Measurements from ENCODE around the gene OR11H7. TPM values are rescaled to one million over a fixed set of nuclear protein-coding genes. Genes with fewer than 3 reads are reported as not detected.

OR11H7 gene
- total and polyA plus RNA-seq, 10 donors, result not detected

DNA sequence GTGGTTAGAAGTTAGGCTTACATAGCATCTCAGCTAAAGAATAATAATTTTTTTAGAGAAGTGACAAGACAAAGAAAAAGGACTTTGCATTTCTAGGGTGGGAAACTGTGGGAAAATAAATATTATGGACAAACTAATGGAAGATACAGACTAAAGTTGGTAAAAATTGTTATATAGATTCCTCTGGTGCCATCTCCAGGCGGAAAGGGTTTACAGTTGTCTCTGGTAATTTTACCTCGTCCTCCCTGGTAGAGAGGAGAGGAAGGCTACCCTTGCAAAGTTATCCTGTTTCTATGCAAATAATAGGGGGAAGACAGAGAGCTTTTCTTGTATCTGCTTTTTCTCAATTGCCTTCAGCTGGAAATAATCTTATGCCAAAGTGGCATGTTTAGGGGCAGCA, 32.9 kb upstream of the OR11H7 start:
- no peak overlapping the region for H3K4me3 ChIP-seq
- no peaks in the 10 kb centered on the region for H3K36me3 ChIP-seq
- peaks cover 0 to 11% (median 0%) of the 10 kb centered on the region in 7 donors for H3K27me3 ChIP-seq (replicated peaks in 1 of 7)
- TF ChIP-seq CTCF (IDR thresholded peaks at IDR 0.05 in 8 of 11, conservative IDR thresholded peaks at IDR 0.05 in 3 of 11) (no peak), POLR2A (IDR thresholded peaks at IDR 0.05) (no peak), POLR2AphosphoS5 (IDR thresholded peaks at IDR 0.05) (no peak)
- WGBS, 5 donors, result 37 to 64% (median 43%) methylated on average over 2 of the region's 2 CpGs
- no peaks in the 10 kb centered on the region for H3K4me1 ChIP-seq
- no peak for DNase-seq
- no peak overlapping the region for H3K27ac ChIP-seq
- intact Hi-C loops (cut with DNase I; ENCODE audit: low total_unique reads), result no loop called here
- no peaks in the 10 kb centered on the region for H3K9me3 ChIP-seq

DNA sequence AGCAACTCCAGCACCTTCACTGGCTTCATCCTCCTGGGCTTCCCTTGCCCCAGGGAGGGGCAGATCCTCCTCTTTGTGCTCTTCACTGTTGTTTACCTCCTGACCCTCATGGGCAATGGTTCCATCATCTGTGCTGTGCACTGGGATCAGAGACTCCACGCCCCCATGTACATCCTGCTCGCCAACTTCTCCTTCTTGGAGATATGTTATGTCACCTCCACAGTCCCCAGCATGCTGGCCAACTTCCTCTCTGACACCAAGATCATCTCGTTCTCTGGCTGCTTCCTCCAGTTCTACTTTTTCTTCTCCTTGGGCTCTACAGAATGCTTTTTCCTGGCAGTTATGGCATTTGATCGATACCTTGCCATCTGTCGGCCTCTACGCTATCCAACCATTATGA, 31.3 kb upstream of the OR11H7 start:
- no peak overlapping the region for H3K4me3 ChIP-seq
- intact Hi-C loops (cut with DNase I; ENCODE audit: low total_unique reads), result no loop called here
- no peaks in the 10 kb centered on the region for H3K4me1 ChIP-seq
- peaks cover 0 to 11% (median 0%) of the 10 kb centered on the region in 7 donors for H3K27me3 ChIP-seq (replicated peaks in 1 of 7)
- no peak for DNase-seq
- TF ChIP-seq POLR2A (IDR thresholded peaks at IDR 0.05) (no peak), CTCF (IDR thresholded peaks at IDR 0.05 in 8 of 11, conservative IDR thresholded peaks at IDR 0.05 in 3 of 11) (no peak), POLR2AphosphoS5 (IDR thresholded peaks at IDR 0.05) (no peak)
- 57 to 86% (median 68%) methylated on average over 5 to 6 of the region's 6 CpGs for WGBS, 5 donors
- H3K27ac ChIP-seq, result no peak overlapping the region
- no peaks in the 10 kb centered on the region for H3K36me3 ChIP-seq
- no peaks in the 10 kb centered on the region for H3K9me3 ChIP-seq

GRCh38 chr14:20198991-20199390, 29.8 kb upstream of the OR11H7 start:
- no peak overlapping the region for H3K4me3 ChIP-seq
- peaks cover 0 to 11% (median 0%) of the 10 kb centered on the region in 7 donors for H3K27me3 ChIP-seq (replicated peaks in 1 of 7)
- H3K36me3 ChIP-seq, result no peaks in the 10 kb centered on the region
- 50 to 73% (median 67%) methylated on average over 5 of the region's 5 CpGs for WGBS, 5 donors
- no peak for DNase-seq
- H3K4me1 ChIP-seq, result no peaks in the 10 kb centered on the region
- intact Hi-C loops (cut with DNase I; ENCODE audit: low total_unique reads), result no loop called here
- no peaks in the 10 kb centered on the region for H3K9me3 ChIP-seq
- H3K27ac ChIP-seq, result no peak overlapping the region
- no peak for TF ChIP-seq POLR2A (IDR thresholded peaks at IDR 0.05)
- no peak for TF ChIP-seq POLR2AphosphoS5 (IDR thresholded peaks at IDR 0.05)
- TF ChIP-seq CTCF (IDR thresholded peaks at IDR 0.05 in 8 of 11, conservative IDR thresholded peaks at IDR 0.05 in 3 of 11), result no peak

GRCh38 chr14:20204721-20205120, 24.1 kb upstream of the OR11H7 start:
- no peaks in the 10 kb centered on the region for H3K36me3 ChIP-seq
- 37 to 52% (median 43%) methylated on average over 3 of the region's 3 CpGs for WGBS, 5 donors
- H3K4me3 ChIP-seq, result no peak overlapping the region
- no peak overlapping the region for H3K27ac ChIP-seq
- no peaks in the 10 kb centered on the region for H3K4me1 ChIP-seq
- peaks cover 0 to 2% (median 0%) of the 10 kb centered on the region in 7 donors for H3K27me3 ChIP-seq (replicated peaks in 1 of 7)
- intact Hi-C loops (cut with DNase I; ENCODE audit: low total_unique reads), result no loop called here
- TF ChIP-seq POLR2AphosphoS5 (IDR thresholded peaks at IDR 0.05), result no peak
- TF ChIP-seq POLR2A (IDR thresholded peaks at IDR 0.05), result no peak
- TF ChIP-seq CTCF (IDR thresholded peaks at IDR 0.05 in 8 of 11, conservative IDR thresholded peaks at IDR 0.05 in 3 of 11), result no peak
- DNase-seq, result no peak
- H3K9me3 ChIP-seq, result no peaks in the 10 kb centered on the region

All from spleen (tissue), 11 donors.